Fibroblast of lung (primary cell): Measurements from ENCODE around the gene GPR68. TPM values are rescaled to one million over a fixed set of nuclear protein-coding genes. Genes with fewer than 3 reads are reported as not detected.

Source experiments
- DNase-seq, 2 donors: peaks; one replicate each; pipeline versions ENCODE4 v3.0.0 to v3.0.0-alpha.2; 2010; ENCODE audit warnings: low read depth in 2 of 2
- H2AFZ ChIP-seq: 2 replicates; pipeline ENCODE4 v1.5.1; 2012; ENCODE audit warnings: low read length, control low read depth, inconsistent platforms
- H3K27ac ChIP-seq: 2 replicates; pipeline ENCODE4 v1.5.1; 2011; ENCODE audit warnings: low read length, control low read depth; ENCODE audit not compliant: insufficient read depth
- H3K27me3 ChIP-seq: 2 replicates; pipeline ENCODE4 v1.5.1; 2011; ENCODE audit warnings: mild to moderate bottlenecking, low read length; ENCODE audit not compliant: control insufficient read depth, insufficient read depth
- H3K36me3 ChIP-seq: 2 replicates; pipeline ENCODE4 v1.5.1; 2011; ENCODE audit warnings: low read length; ENCODE audit not compliant: control insufficient read depth, insufficient read depth
- H3K4me1 ChIP-seq: 2 replicates; pipeline ENCODE4 v1.5.1; 2011; ENCODE audit warnings: low read length; ENCODE audit not compliant: control insufficient read depth, insufficient read depth; ENCODE audit errors: extremely low read depth
- H3K4me2 ChIP-seq: 2 replicates; pipeline ENCODE4 v1.5.1; 2011; ENCODE audit warnings: low read length, control low read depth; ENCODE audit not compliant: insufficient read depth; ENCODE audit errors: extremely low read depth
- H3K4me3 ChIP-seq, 4 experiments: fragments of 200-600 bp in 1 of 4; sonication (generic) in 1 of 4; replicated peaks in 1 of 4; 2 replicates each; pipeline ENCODE4 v1.5.1; 2011 to 2016; ENCODE audit warnings: low read length in 4 of 4, low read depth in 3 of 4, mild to moderate bottlenecking in 3 of 4, control low read depth in 2 of 4, inconsistent platforms in 1 of 4, mixed read lengths in 1 of 4; ENCODE audit not compliant: insufficient read depth in 1 of 4; ENCODE audit errors: control extremely low read depth in 1 of 4
- H3K79me2 ChIP-seq: 2 replicates; pipeline ENCODE4 v1.5.1; 2012; ENCODE audit warnings: mild to moderate bottlenecking, low read length, inconsistent platforms; ENCODE audit not compliant: control insufficient read depth, insufficient read depth
- H3K9ac ChIP-seq: 2 replicates; pipeline ENCODE4 v1.5.1; 2011; ENCODE audit warnings: mild to moderate bottlenecking, low read length, control low read depth; ENCODE audit not compliant: insufficient read depth
- H3K9me3 ChIP-seq: 2 replicates; pipeline ENCODE4 v1.5.1; 2012; ENCODE audit warnings: low read depth, low read length; ENCODE audit not compliant: control insufficient read depth, insufficient read depth
- H4K20me1 ChIP-seq: 2 replicates; pipeline ENCODE4 v1.5.1; 2011; ENCODE audit warnings: low read length; ENCODE audit not compliant: control insufficient read depth, insufficient read depth; ENCODE audit errors: extremely low read depth
- CTCF ChIP-seq, 2 donors: IDR thresholded peaks in 1 of 2; conservative IDR thresholded peaks in 1 of 2; 1 replicate in 1 of 2; 2 replicates in 1 of 2; pipeline ENCODE4 v1.5.1; 2011 to 2012; ENCODE audit warnings: low read length in 2 of 2, control low read depth in 1 of 2, inconsistent platforms in 1 of 2, low read depth in 1 of 2, mild to moderate bottlenecking in 1 of 2
- EZH2 ChIP-seq: IDR thresholded peaks from 2 replicates; pipeline ENCODE4 v1.5.1; 2012; ENCODE audit warnings: low read length, control low read depth, mild to moderate bottlenecking; ENCODE audit errors: missing control alignments
- polyA plus RNA-seq, 2 donors: library from polyadenylated mRNA; depleted of rRNA in 1 of 2; stranded (reverse) in 1 of 2; unstranded in 1 of 2; fragments of >200 nt; gene quantifications; 2 replicates each; pipeline ENCODE4 v1.2.1, GENCODE V29; 2011 to 2012; ENCODE audit warnings: missing spikeins in 1 of 2
- total RNA-seq: library from RNA; depleted of rRNA; stranded (reverse); fragments of >200 nt; gene quantifications from 2 replicates; pipeline ENCODE4 v1.2.1, GENCODE V29; 2014

GPR68 gene
- total and polyA plus RNA-seq, 2 donors (not counting 1 experiment from before 2014, with no cell fraction given): 0.37 to 0.66 TPM

- Histone ChIP-seq H3K4me2 (no peak overlapping the region), H3K4me1 (peaks cover under 1% of the 10 kb centered on the region), H3K27me3 (no peaks in the 10 kb centered on the region), H3K27ac (no peak overlapping the region), H4K20me1 (no peaks in the 10 kb centered on the region), H3K4me3 (no peak overlapping the region), H3K36me3 (no peaks in the 10 kb centered on the region), H3K79me2 (no peaks in the 10 kb centered on the region), H2AFZ (no peak overlapping the region), H3K9ac (no peak overlapping the region), H3K9me3 (no peaks in the 10 kb centered on the region)
- TF ChIP-seq CTCF (conservative IDR thresholded peaks at IDR 0.05 in 1 of 2, IDR thresholded peaks at IDR 0.05 in 1 of 2; ENCODE audit: low read depth in 1 of 2, low read length in 2 of 2) (no peak), EZH2 (no peak)
- DNase-seq: no peak
Measured at GRCh38 chr14:91289464-91289863, 45.0 kb upstream of the GPR68 start.

GRCh38 chr14:91288876-91289275, 44.4 kb upstream of the GPR68 start:
- no peak for TF ChIP-seq EZH2
- TF ChIP-seq CTCF (conservative IDR thresholded peaks at IDR 0.05 in 1 of 2, IDR thresholded peaks at IDR 0.05 in 1 of 2; ENCODE audit: low read depth in 1 of 2, low read length in 2 of 2): no peak
- Histone ChIP-seq H3K79me2 (no peaks in the 10 kb centered on the region), H3K9ac (no peak overlapping the region), H2AFZ (no peak overlapping the region), H3K4me1 (peaks cover 3% of the 10 kb centered on the region), H3K27me3 (no peaks in the 10 kb centered on the region), H3K4me3 (no peak overlapping the region), H3K4me2 (no peak overlapping the region), H3K27ac (no peak overlapping the region), H3K9me3 (no peaks in the 10 kb centered on the region), H4K20me1 (no peaks in the 10 kb centered on the region), H3K36me3 (no peaks in the 10 kb centered on the region)
- DNase-seq: no peak

- Histone ChIP-seq H2AFZ (no peak overlapping the region), H3K27ac (no peak overlapping the region), H3K9ac (no peak overlapping the region), H3K4me3 (no peak overlapping the region), H3K9me3 (no peaks in the 10 kb centered on the region), H3K79me2 (no peaks in the 10 kb centered on the region), H3K27me3 (no peaks in the 10 kb centered on the region), H3K4me2 (no peak overlapping the region), H4K20me1 (no peaks in the 10 kb centered on the region), H3K4me1 (peaks cover 3% of the 10 kb centered on the region), H3K36me3 (no peaks in the 10 kb centered on the region)
- DNase-seq: peak; percentile 43 to 74
- TF ChIP-seq EZH2 (no peak), CTCF (conservative IDR thresholded peaks at IDR 0.05 in 1 of 2, IDR thresholded peaks at IDR 0.05 in 1 of 2; ENCODE audit: low read depth in 1 of 2, low read length in 2 of 2) (peak; percentile 85 to 87)
Measured at GRCh38 chr14:91286530-91286937, 42.0 kb upstream of the GPR68 start.
